Smooth muscle cell (in vitro differentiated cells): ENCODE data around the gene HSPG2. TPM values are rescaled to one million over a fixed set of nuclear protein-coding genes. Genes with fewer than 3 reads are reported as not detected.

Experiments used
- DNase-seq: peaks from one replicate; lab custom pipeline; 2025; ENCODE audit not compliant: unreplicated experiment; lab: John Stamatoyannopoulos, UW
- H2AFZ ChIP-seq: fragments of 200-600 bp; sonication (generic); 2 replicates; pipeline ENCODE4 v1.6.0; 2016; ENCODE audit warnings: antibody characterized with exemption, low read depth, mild to moderate bottlenecking
- H3F3A ChIP-seq: fragments of 200-600 bp; sonication (generic); 2 replicates; pipeline ENCODE4 v1.6.0; 2017; ENCODE audit warnings: antibody characterized with exemption, low read depth
- H3K27ac ChIP-seq: fragments of 200-600 bp; sonication (generic); 2 replicates; pipeline ENCODE4 v1.5.1; 2016; ENCODE audit warnings: low read depth, mild to moderate bottlenecking
- H3K27me3 ChIP-seq: fragments of 200-600 bp; sonication (generic); 2 replicates; pipeline ENCODE4 v1.6.1; 2016; ENCODE audit warnings: low read depth, mild to moderate bottlenecking
- H3K36me3 ChIP-seq: fragments of 200-600 bp; sonication (generic); 2 replicates; pipeline ENCODE4 v1.5.1; 2016; ENCODE audit warnings: low read depth
- H3K4me1 ChIP-seq: fragments of 200-600 bp; sonication (generic); 2 replicates; pipeline ENCODE4 v1.5.1; 2016; ENCODE audit warnings: low read depth
- H3K4me2 ChIP-seq: fragments of 200-600 bp; sonication (generic); 2 replicates; pipeline ENCODE4 v1.6.0; 2016; ENCODE audit warnings: mild to moderate bottlenecking
- H3K4me3 ChIP-seq: fragments of 200-600 bp; sonication (generic); 2 replicates; pipeline ENCODE4 v1.5.1; 2016; ENCODE audit warnings: mild to moderate bottlenecking
- H3K79me2 ChIP-seq: fragments of 200-600 bp; sonication (generic); 2 replicates; pipeline ENCODE4 v1.6.0; 2016; ENCODE audit warnings: low read depth, mild to moderate bottlenecking
- H3K9ac ChIP-seq: fragments of 200-600 bp; sonication (generic); 2 replicates; pipeline ENCODE4 v1.6.0; 2016; ENCODE audit warnings: low read depth
- H3K9me3 ChIP-seq: fragments of 200-600 bp; sonication (generic); replicated peaks from 2 replicates; pipeline ENCODE4 v1.5.1; 2016; ENCODE audit warnings: low read depth
- H4K20me1 ChIP-seq: fragments of 200-600 bp; sonication (generic); 2 replicates; pipeline ENCODE4 v1.6.0; 2016; ENCODE audit warnings: low read depth
- WGBS: methylation state at CpG from one replicate; pipeline ENCODE4 v1.1.7; 2016; ENCODE audit warnings: low lambda C conversion rate; 5-methylcytosine and 5-hydroxymethylcytosine counted together
- polyA plus RNA-seq: library from polyadenylated mRNA; unstranded; fragments of >200 nt; fragmentation: Nextera tagmentation; extraction: Ambion mirVana; gene quantifications from 2 replicates; pipeline ENCODE4 v1.2.1, GENCODE V29; 2016
- total RNA-seq: library from RNA; depleted of rRNA; stranded (reverse); fragments of >200 nt; gene quantifications from 2 replicates; pipeline ENCODE4 v1.2.3, GENCODE V29; 2014
- TF ChIP-seq, protein P1 (sequence below): fragments of 200-600 bp; sonication (generic); IDR thresholded peaks from 2 replicates; pipeline ENCODE4 v1.5.1; 2017; ENCODE audit warnings: borderline replicate concordance, mild to moderate bottlenecking, antibody characterized with exemption; ENCODE audit not compliant: insufficient read depth, poor library complexity, severe bottlenecking

The HSPG2 gene
- total and polyA plus RNA-seq, 2 experiments from 2014 or later: 40.7 to 46.7 TPM

DNA sequence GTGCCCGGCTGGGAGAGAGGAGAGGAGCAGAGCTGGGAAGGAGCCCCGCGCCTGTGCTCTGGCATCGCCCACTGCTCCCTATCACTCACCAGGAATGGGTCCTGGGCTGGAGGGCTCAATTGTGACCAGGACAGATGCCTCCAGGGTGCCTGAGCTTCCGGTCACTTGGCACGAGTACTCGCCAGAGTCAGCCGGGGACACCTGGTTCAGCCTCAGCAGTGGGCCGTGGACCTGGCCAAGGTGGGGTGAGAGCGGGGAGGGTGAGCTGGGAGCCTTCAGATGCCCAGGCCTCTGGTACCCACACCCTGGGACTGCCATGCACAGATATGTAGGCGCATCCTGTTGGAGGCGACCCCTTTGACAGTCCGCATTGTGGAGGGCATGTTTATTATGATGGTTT lies 93.9 kb downstream of the HSPG2 start:
- Histone ChIP-seq H3K9me3 (no peaks in the 10 kb centered on the region), H4K20me1 (no peaks in the 10 kb centered on the region), H3K79me2 (no peaks in the 10 kb centered on the region), H3K27ac (no peak overlapping the region), H3K27me3 (no peaks in the 10 kb centered on the region), H3K4me1 (no peaks in the 10 kb centered on the region), H2AFZ (no peak overlapping the region), H3K4me3 (no peak overlapping the region), H3F3A (no peaks in the 10 kb centered on the region), H3K36me3 (no peaks in the 10 kb centered on the region), H3K9ac (no peak overlapping the region), H3K4me2 (no peak overlapping the region)
- no peak for DNase-seq
- TF ChIP-seq, protein P1, sequence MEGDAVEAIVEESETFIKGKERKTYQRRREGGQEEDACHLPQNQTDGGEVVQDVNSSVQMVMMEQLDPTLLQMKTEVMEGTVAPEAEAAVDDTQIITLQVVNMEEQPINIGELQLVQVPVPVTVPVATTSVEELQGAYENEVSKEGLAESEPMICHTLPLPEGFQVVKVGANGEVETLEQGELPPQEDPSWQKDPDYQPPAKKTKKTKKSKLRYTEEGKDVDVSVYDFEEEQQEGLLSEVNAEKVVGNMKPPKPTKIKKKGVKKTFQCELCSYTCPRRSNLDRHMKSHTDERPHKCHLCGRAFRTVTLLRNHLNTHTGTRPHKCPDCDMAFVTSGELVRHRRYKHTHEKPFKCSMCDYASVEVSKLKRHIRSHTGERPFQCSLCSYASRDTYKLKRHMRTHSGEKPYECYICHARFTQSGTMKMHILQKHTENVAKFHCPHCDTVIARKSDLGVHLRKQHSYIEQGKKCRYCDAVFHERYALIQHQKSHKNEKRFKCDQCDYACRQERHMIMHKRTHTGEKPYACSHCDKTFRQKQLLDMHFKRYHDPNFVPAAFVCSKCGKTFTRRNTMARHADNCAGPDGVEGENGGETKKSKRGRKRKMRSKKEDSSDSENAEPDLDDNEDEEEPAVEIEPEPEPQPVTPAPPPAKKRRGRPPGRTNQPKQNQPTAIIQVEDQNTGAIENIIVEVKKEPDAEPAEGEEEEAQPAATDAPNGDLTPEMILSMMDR: no peak
- WGBS: 98% methylated on average over 13 of the region's 13 CpGs

DNA sequence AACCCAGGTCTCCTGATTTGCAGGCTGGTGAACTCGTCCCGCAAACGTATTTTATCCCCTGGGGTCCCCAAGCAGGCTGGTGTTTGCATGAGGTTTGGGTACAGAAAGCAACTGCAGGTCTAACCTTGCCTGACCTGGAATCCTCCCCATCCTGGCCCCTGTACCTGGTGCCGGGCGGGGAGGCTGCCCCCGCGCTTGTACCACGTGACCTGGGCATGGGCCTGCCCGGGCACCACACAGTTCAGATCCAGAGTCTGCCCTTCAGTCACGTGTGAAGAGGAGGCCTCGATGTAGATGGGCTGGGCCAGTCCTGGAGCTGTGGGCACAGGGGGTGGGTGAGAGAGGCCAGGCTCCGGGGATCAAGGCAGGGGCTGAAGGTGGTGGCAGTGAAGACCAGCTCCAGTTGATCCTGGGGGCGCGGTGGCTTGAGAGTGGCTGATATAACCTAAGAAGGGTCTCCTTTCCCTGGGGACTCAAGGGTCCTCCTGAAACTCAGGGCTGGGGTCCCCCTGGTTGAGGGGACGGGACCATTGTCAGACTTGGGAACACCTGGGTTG lies 94.4 kb downstream of the HSPG2 start:
- H3K36me3 ChIP-seq: no peaks in the 10 kb centered on the region
- no peak for DNase-seq
- no peak overlapping the region for H3K9ac ChIP-seq
- H3F3A ChIP-seq: no peaks in the 10 kb centered on the region
- H3K27me3 ChIP-seq: no peaks in the 10 kb centered on the region
- no peaks in the 10 kb centered on the region for H3K9me3 ChIP-seq
- 98% methylated on average over 15 of the region's 15 CpGs for WGBS
- H3K4me1 ChIP-seq: no peaks in the 10 kb centered on the region
- H3K4me2 ChIP-seq: no peak overlapping the region
- H3K79me2 ChIP-seq: no peaks in the 10 kb centered on the region
- TF ChIP-seq, protein P1: no peak
- no peaks in the 10 kb centered on the region for H4K20me1 ChIP-seq
- H3K27ac ChIP-seq: no peak overlapping the region
- H2AFZ ChIP-seq: no peak overlapping the region
- no peak overlapping the region for H3K4me3 ChIP-seq

DNA sequence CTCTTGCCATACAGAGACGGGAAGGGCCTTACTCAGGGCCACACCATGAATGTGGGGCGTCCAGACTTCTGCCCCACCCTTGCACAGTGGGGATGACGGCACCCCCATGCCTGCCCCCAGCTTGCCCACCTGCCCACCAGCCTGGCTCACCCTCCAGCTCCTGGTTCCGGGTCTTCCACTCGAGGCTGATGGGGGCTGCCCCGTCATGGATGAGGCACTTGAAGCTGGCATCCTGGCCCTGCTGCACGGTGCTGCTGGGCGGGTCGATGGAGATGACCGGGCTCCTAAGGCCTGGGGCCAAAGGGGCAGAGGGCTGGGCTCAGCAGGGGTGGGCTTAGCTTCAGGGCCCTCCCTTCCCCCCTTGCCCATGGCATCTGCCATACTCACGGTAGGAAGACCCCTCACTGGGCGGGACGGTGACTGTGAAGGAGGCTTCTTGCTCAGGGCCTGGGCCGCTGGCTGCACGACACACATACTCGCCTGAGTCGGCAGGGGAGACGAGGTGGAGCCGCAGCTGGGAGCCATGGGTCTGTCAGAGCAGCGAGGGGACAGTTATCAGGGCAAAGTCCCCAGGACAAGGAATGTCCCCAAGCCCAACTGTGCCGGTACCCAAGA lies 95.2 kb downstream of the HSPG2 start:
- TF ChIP-seq, protein P1: no peak
- Histone ChIP-seq H3K4me2 (no peak overlapping the region), H3K4me3 (no peak overlapping the region), H3K9me3 (no peaks in the 10 kb centered on the region), H3K36me3 (no peaks in the 10 kb centered on the region), H4K20me1 (no peaks in the 10 kb centered on the region), H2AFZ (no peak overlapping the region), H3K27me3 (no peaks in the 10 kb centered on the region), H3K4me1 (no peaks in the 10 kb centered on the region), H3K79me2 (no peaks in the 10 kb centered on the region), H3K9ac (no peak overlapping the region), H3K27ac (no peak overlapping the region), H3F3A (no peaks in the 10 kb centered on the region)
- 96% methylated on average over 21 of the region's 21 CpGs for WGBS
- no peak for DNase-seq

DNA sequence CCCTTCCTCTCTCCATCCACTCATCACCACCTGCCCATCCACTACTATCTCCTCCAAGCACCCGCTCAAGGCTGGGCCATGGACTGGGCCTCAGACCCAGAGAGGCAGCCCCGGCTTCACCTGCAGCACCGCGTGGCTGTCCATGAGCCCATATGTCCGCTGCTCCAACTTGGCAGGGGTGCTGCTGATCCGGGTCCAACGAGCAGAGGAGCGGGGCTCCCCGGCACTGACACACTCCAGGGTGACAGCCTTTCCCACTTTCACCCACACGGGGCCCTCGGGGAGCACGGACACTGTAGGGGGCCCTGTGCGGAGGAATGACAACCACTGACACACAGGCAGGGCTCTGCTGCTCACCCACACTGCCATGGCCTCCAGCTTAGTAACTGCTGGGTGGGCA lies 96.1 kb downstream of the HSPG2 start:
- H4K20me1 ChIP-seq: no peaks in the 10 kb centered on the region
- no peak overlapping the region for H2AFZ ChIP-seq
- no peaks in the 10 kb centered on the region for H3K4me1 ChIP-seq
- no peaks in the 10 kb centered on the region for H3F3A ChIP-seq
- no peak overlapping the region for H3K4me3 ChIP-seq
- TF ChIP-seq, protein P1: no peak
- DNase-seq: no peak
- no peak overlapping the region for H3K4me2 ChIP-seq
- no peaks in the 10 kb centered on the region for H3K79me2 ChIP-seq
- no peaks in the 10 kb centered on the region for H3K36me3 ChIP-seq
- no peaks in the 10 kb centered on the region for H3K27me3 ChIP-seq
- no peaks in the 10 kb centered on the region for H3K9me3 ChIP-seq
- WGBS: 97% methylated on average over 13 of the region's 13 CpGs
- H3K27ac ChIP-seq: no peak overlapping the region
- no peak overlapping the region for H3K9ac ChIP-seq
